Measurements from ENCODE around the gene GTPBP2. TPM values are rescaled to one million over a fixed set of nuclear protein-coding genes. Genes with fewer than 3 reads are reported as not detected.

Gene GTPBP2, protein sequence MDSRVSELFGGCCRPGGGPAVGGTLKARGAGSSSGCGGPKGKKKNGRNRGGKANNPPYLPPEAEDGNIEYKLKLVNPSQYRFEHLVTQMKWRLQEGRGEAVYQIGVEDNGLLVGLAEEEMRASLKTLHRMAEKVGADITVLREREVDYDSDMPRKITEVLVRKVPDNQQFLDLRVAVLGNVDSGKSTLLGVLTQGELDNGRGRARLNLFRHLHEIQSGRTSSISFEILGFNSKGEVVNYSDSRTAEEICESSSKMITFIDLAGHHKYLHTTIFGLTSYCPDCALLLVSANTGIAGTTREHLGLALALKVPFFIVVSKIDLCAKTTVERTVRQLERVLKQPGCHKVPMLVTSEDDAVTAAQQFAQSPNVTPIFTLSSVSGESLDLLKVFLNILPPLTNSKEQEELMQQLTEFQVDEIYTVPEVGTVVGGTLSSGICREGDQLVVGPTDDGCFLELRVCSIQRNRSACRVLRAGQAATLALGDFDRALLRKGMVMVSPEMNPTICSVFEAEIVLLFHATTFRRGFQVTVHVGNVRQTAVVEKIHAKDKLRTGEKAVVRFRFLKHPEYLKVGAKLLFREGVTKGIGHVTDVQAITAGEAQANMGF
- 5.5 TPM for polyA plus RNA-seq

DNA sequence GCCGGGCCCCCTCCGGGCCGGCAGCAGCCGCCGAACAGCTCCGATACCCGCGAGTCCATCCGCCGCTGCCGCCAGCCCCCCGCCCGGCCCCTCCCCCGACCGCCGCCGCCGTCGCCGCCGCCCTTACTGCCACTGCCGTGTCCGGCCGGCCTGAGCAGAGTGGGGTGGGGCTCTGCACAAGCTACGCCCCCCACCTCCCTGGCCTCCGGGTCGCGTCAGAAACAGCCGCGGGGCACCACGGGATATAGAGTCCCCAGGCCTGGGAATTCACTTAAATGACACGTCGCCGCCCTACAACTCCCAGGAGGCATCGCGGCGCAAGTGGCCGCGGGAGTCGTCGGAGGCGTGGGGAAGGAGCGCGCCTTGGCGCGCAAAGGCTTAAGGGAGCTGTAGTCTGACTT is at the start of gene GTPBP2:
GTPBP2 (minus strand) TSS at position 161 of the 401 bp plus-strand sequence; CDS start at position 59, 102 bp downstream.
- peaks cover 14 to 24% (median 19%) of the 10 kb centered on the region in 3 donors for H3K4me1 Mint-ChIP-seq
- peaks cover 2% of the 10 kb centered on the region for H3K36me3 Mint-ChIP-seq

DNA sequence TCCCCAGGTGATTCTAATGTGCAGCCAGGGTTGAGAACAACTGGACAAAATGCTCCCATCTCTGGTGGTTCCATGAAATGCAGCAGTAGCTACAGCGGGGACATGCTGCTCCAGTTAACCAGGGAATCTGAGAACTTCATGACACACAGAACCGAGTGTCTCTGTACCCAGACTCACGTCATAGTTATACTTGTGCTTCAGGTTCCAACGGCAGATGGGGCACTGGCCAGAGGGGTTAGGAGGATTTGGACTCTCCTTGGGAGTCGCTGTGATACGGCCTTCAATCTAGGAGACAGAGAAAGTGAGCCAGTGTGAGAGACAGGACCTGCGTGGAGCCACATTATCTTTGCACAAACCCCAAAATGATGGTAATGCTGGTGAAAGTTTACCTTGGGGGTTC is 49.3 kb upstream of the GTPBP2 start:
- Mint-ChIP-seq H3K27ac (peak overlapping the region in 2 of 3 donors; percentile 31 to 73), H3K9me3 (no peaks in the 10 kb centered on the region), H3K4me1 (peaks cover 5 to 14% (median 13%) of the 10 kb centered on the region in 3 donors), H3K4me3 (no peak overlapping the region), H3K36me3 (peaks cover 1% of the 10 kb centered on the region), H3K27me3 (no peaks in the 10 kb centered on the region)

More for the DNA sequence above, at the start of gene GTPBP2:
- Mint-ChIP-seq H3K27ac (peak within 1 kb of the TSS; percentile 96 to 97 (median 96)), H3K27me3 (no peaks in the 10 kb centered on the region), H3K4me3 (peak within 1 kb of the TSS; percentile 95 to 100 (median 98)), H3K9me3 (no peaks in the 10 kb centered on the region)

DNA sequence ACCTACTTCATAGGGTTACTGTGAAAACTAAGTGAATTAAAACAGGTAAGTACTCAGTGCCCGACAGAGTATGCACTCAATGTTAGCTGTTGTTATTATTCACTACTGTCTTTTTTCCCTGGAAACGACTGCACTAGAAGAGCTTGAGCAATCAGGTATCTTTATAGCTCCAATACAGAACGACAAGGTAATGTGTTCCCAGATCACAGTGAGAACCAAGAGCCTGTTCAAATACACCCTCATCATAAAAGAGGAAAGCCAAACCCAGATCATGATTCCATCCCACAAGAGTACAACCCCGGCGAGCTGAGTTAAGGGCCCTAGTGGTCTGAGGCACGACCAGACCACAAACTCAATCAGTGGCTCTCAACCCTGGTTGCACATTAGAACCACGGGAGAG is 48.7 kb upstream of the GTPBP2 start:
- no peak overlapping the region for H3K4me3 Mint-ChIP-seq
- H3K4me1 Mint-ChIP-seq, result peaks cover 5 to 11% (median 8%) of the 10 kb centered on the region in 3 donors
- H3K9me3 Mint-ChIP-seq, result no peaks in the 10 kb centered on the region
- H3K36me3 Mint-ChIP-seq, result peaks cover 3% of the 10 kb centered on the region
- no peaks in the 10 kb centered on the region for H3K27me3 Mint-ChIP-seq
- no peak overlapping the region for H3K27ac Mint-ChIP-seq

DNA sequence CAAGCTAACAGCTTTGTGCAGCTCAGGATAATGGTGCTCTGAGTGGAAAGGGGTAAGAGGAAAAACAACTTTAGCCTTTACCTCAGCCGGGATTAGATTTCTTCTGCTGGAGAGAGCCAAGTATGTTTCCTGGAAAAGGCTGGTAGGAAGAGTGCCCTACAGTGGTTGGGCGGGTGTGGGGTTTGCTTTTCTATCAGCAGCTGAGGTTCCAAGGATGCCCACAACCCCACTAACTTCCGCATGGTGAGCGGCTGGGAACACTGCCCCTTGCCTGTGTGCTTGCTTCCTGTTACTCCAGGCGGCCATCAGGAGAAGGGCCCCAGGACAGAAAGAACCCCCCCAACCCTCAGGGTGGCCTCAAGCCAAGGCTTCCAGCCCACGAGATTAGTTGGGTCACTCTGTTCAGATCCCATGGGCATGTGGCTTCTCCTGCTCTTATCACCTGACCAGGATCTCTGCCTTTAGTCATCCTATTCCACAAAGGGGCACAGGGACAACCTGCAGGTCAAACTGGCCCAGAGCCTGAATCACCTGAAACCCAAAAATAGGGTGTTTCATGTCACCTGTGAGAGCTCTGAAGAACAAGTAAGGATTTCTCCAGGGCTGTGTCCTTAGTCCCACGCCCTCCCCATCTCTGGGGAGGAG is 48.0 kb upstream of the GTPBP2 start:
- Mint-ChIP-seq H3K36me3 (peaks cover 3% of the 10 kb centered on the region), H3K27me3 (no peaks in the 10 kb centered on the region), H3K9me3 (no peaks in the 10 kb centered on the region), H3K4me1 (peaks cover 2 to 7% (median 3%) of the 10 kb centered on the region in 3 donors), H3K4me3 (no peak overlapping the region), H3K27ac (no peak overlapping the region)

DNA sequence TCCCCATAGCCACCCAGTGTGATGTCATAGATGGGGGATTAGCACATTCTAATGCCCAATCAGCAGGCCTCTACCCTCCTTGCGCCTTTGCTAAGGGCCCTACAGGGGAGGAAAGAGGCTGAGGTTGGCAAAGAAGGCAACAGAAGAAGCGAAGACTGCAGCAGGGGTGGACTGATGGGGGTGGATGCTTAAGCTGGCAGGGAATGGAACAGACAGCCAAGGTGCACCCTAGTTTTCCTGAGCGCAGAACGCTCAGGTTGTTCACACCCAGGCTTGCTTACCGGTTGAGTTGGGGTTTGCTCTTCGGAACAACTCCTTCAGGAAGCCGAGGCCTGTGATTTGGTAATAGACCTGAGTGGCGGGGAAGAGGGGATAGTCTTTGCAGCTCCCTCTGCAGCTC is 45.9 kb upstream of the GTPBP2 start:
- H3K36me3 Mint-ChIP-seq, result peaks cover 5% of the 10 kb centered on the region
- H3K27ac Mint-ChIP-seq, result no peak overlapping the region
- H3K4me1 Mint-ChIP-seq, result peaks cover 0 to 2% (median 0%) of the 10 kb centered on the region in 3 donors
- no peaks in the 10 kb centered on the region for H3K9me3 Mint-ChIP-seq
- H3K4me3 Mint-ChIP-seq, result no peak overlapping the region
- H3K27me3 Mint-ChIP-seq, result no peaks in the 10 kb centered on the region

DNA sequence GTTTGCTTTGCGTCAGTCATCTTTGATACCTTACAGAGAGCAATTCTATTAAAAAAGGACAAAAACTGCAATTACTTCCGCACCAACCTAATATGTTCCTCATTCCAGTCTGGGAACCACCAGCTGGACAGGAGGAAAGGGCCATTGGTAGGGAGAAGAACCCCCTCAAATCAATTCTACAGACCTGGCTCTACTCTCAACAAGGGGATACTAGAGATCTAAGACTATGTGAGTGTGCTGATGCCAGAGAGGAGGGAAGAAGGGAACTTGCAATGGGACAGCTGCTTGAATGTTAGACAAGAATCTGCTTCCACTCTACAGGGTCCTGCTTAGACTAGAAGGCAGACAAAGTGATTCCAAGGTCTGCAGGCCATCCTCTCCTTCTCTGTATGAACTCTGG is 45.2 kb upstream of the GTPBP2 start:
- Mint-ChIP-seq H3K4me3 (no peak overlapping the region), H3K27me3 (no peaks in the 10 kb centered on the region), H3K27ac (no peak overlapping the region), H3K9me3 (no peaks in the 10 kb centered on the region), H3K4me1 (peaks cover 0 to 2% (median 0%) of the 10 kb centered on the region in 3 donors), H3K36me3 (peaks cover 3% of the 10 kb centered on the region)

DNA sequence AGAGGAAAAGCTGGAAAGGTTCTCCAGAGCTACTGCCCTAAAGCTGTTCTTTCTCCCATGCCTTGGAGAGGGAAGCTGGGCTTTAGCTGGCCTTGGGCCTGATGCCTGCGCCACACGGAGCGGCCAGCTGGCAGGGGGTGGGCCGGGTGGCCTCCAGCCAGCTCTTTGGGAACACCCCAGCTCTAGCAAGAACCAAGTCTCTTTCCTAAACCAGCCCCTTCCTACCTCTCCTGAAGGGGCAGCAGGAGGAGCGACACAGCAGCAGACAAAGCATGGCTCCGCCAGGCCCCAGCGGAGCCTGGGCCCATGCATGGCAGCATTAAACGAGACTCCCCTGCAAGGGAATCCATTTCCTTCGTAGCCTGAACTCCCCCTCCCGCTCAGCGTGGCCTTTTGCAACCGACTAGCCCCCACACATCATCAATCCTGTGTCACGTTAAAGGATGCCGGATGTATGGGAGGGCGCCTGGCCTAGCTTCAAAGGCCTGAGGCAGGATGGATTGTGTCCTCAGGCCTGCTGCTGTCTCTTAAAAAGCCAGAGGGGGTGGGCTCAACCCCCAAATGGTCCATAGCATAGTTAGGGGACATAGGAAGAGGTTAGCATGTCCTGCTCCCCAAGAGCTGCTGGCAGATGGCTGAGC is 44.5 kb upstream of the GTPBP2 start:
- Mint-ChIP-seq H3K4me1 (no peaks in the 10 kb centered on the region), H3K9me3 (no peaks in the 10 kb centered on the region), H3K27me3 (no peaks in the 10 kb centered on the region), H3K36me3 (peaks cover 3% of the 10 kb centered on the region), H3K4me3 (no peak overlapping the region), H3K27ac (peak overlapping the region in 1 of 3 donors; percentile 89)

DNA sequence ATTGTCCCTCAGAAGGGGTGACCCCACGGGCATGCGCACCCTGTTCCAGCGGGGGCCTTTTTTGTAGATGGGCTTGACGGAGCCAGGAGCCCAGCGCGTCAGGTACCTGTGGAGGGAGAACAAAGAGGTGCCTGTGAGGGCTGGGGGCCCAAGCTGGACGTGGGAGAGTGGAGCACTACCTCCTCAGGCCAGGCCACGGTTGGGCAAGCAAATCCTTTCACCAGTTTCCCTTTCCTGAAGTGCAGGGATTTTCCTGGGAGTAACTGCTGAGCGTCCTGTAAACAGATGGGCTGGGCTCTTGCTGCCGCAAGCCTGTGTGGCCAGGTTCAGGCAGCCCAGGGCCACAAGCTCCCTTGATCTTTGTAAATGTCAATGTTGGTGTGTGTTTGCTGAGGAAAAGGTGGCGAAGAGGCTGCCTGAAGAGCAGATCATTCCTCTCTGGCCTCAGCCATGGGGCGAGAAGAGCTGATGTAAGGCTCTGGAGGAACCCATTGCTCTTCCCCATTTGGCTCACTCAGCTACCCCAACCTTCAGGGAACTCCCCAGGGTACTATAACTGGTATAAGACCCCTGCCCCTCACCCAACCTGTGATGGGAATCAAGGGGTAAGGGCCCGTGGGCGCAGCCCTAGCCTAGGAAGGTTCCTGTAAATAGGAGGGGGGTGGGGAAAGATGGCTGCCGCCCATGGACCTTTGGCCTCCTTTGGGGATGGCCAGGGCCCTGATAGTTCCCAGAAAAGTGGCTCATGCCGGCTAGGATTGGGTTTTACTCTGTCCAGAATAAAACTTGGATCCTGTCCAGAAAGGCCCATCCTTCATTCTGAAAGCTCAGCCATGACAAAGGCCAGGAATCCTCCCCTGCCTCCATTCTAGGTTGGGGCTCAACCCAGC is 43.0 kb upstream of the GTPBP2 start:
- Mint-ChIP-seq H3K4me1 (peaks cover 9 to 12% (median 11%) of the 10 kb centered on the region in 3 donors), H3K27ac (no peak overlapping the region), H3K27me3 (no peaks in the 10 kb centered on the region), H3K9me3 (no peaks in the 10 kb centered on the region), H3K4me3 (no peak overlapping the region), H3K36me3 (peaks cover 3% of the 10 kb centered on the region)

DNA sequence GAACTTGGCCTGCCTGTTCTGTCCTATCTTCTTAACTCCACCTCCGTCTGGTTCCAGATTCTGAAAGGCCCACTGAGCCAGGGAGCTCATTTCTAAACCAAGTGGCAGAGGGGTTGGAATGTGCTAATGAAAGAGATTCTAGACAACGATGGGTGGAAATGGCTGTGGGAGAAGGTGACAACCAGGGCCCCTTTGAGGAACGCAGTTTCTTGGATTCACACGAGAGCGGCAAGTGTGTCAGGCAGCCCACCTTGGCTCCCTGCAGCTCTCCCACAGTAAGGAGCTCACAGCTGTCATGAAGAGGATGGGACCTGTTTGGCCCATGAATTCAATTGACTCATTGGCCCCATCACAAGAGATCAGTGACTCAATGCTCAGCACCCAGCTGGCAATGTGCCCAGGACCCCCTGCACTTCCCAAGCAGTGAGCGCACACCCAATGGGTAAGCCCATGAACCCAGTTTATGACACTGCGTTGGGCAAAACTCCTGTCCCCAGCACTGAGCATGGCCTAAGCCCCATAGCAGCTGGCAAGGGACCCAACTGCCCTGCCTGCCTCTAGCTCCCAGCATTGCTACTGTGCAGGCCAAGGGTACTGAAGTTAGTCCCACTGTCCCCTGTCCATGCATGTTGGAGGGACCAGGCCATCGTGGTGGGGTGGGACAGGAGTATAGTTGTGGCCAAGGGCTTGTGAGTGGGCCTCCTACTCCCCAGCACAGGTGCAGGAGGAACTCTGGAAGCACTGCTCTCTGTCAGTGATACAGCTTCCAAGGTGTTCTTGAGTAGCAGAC is 42.1 kb upstream of the GTPBP2 start:
- Mint-ChIP-seq H3K27ac (peak overlapping the region in 1 of 3 donors; percentile 12), H3K4me3 (peak overlapping the region in 1 of 4 donors; percentile 2), H3K27me3 (no peaks in the 10 kb centered on the region), H3K36me3 (peaks cover 3% of the 10 kb centered on the region), H3K9me3 (no peaks in the 10 kb centered on the region), H3K4me1 (peaks cover 9 to 13% (median 11%) of the 10 kb centered on the region in 3 donors)

DNA sequence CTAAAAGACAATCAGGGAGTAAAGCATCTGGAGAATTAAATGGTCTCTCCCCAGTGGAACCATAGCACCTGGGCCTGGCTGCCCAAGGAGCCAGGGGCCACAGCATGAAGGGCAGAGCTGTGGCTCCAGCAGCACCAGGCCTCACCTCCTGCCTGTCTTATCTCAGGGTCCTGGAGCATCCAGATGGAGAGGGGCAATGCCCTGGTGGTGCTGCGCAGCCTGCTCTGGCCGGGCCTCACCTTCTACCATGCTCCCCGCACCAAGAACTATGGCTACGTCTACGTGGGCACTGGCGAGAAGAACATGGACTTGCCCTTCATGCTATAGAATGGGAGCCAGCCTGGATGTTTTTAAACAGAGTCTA is 41.5 kb upstream of the GTPBP2 start:
- Mint-ChIP-seq H3K4me1 (peaks cover 9 to 13% (median 11%) of the 10 kb centered on the region in 3 donors), H3K9me3 (no peaks in the 10 kb centered on the region), H3K27me3 (no peaks in the 10 kb centered on the region), H3K36me3 (peaks cover 3% of the 10 kb centered on the region), H3K4me3 (no peak overlapping the region), H3K27ac (peak overlapping the region in 1 of 3 donors; percentile 81)

DNA sequence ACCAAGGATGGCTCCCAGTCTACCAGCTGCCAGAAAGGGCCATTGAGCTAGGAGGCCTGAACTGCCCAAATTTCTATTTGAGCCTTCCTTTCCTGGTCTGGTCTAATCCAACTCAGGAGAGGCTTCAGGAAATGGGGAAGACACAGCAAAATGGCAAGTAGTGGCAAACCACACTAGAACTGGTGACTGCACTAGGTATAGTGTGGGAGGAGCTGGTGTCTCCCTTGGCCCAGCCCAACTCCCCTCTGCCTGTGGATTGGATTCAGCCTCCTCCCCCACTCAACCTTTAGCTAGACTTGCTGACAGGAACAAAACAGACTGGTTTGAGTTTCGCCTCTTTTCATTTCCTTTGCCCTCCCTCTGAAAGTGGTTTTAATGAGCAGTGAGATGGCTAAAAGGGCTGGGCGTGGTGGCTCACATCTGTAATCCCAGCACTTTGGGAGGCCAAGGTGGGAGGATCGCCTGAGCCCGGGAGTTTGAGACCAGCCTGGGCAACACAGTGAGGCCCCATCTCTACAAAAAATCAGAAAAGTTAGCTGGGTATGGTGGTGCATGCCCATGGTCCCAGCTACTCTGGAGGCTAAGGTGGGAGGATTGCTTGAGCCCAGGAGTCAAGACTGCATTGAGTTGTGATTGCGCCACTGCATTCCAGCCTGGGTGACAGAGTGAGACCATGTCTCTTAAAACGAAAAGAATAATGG is 41.0 kb upstream of the GTPBP2 start:
- Mint-ChIP-seq H3K36me3 (peaks cover 3% of the 10 kb centered on the region), H3K27me3 (no peaks in the 10 kb centered on the region), H3K4me3 (peak overlapping the region in 1 of 4 donors; percentile 49), H3K27ac (peak overlapping the region in 1 of 3 donors; percentile 81), H3K4me1 (peaks cover 9 to 13% (median 11%) of the 10 kb centered on the region in 3 donors), H3K9me3 (no peaks in the 10 kb centered on the region)

DNA sequence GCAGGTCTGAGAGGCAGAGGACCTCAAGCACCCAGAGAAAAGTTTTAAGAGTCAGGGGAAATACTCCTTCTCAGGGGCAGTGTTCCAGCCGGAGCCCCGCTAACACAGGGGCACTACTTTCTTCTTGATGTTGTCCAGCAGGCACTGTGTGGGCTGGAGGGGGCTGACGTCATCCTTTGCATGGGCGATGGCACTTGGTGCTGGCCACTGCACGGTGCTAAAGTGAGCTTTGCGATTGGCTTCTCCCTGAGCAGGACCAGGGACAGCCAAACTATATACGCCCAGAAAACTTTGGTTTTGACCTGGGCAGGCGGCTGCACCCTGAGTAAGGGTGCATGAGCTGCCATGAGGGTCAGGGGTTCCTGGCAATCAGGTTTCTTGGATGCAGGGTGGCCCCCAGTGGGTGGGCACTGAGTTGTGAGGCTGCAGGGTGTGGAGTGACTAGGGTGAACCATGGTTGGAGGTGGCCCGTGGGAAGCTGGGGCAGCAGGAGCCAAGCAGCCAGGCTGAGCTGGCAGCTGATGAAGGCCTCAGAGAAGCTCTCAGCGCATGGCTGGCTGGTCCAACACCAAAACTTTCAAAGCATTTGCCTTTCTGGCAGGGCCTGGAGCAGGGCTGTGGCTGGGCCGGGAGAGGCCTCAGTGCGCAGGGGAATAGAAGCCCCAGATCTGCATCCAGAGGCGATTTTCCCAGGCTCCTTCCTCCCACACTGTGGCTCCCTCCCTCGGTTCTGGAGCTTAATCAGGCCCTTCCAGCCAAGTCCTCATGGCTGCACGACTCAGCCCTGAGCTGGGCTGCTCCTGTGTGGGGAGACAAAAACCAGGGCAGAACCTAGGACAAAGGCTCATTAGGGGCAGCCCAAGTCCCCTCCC is 40.2 kb upstream of the GTPBP2 start:
- peaks cover 9 to 13% (median 11%) of the 10 kb centered on the region in 3 donors for H3K4me1 Mint-ChIP-seq
- no peak overlapping the region for H3K27ac Mint-ChIP-seq
- H3K9me3 Mint-ChIP-seq, result no peaks in the 10 kb centered on the region
- peaks cover 3% of the 10 kb centered on the region for H3K36me3 Mint-ChIP-seq
- H3K4me3 Mint-ChIP-seq, result no peak overlapping the region
- H3K27me3 Mint-ChIP-seq, result no peaks in the 10 kb centered on the region
